CD4-positive, alpha-beta T cell treated with Interleukin-12 subunit alpha and Interleukin-12 subunit beta, for 1 hour (primary cell): Measurements from ENCODE around the gene COX4I2.
"Not testable (repeated sequence)": the region's sequence is repeated elsewhere in the genome, so short reads cannot be mapped to it uniquely, and the experiment has no call there.

Source experiments
- DNase-seq: peaks from one replicate; pipeline ENCODE4 v3.0.0-alpha.2; 2020

The COX4I2 gene

GRCh38 chr20:31637660-31638059 lies at the start of gene COX4I2:
Gene COX4I2, plus strand, starts transcription at chr20:31637912. Its CDS starts 1,106 bp downstream, at chr20:31639018.
- no peak for DNase-seq

- no peak for DNase-seq
Measured at GRCh38 chr20:31590717-31591225, 46.9 kb upstream of the COX4I2 start.

- no peak for DNase-seq
Measured at GRCh38 chr20:31593221-31594001, 44.3 kb upstream of the COX4I2 start.

GRCh38 chr20:31594002-31594557 lies 43.6 kb upstream of the COX4I2 start:
- DNase-seq = no peak

- DNase-seq = no peak
Measured at GRCh38 chr20:31594558-31595379, 42.9 kb upstream of the COX4I2 start.

GRCh38 chr20:31595380-31595653 lies 42.4 kb upstream of the COX4I2 start:
- DNase-seq = no peak

GRCh38 chr20:31595654-31596411 lies 41.9 kb upstream of the COX4I2 start:
- DNase-seq = no peak

GRCh38 chr20:31596412-31596715 lies 41.3 kb upstream of the COX4I2 start:
- not testable (repeated sequence) for DNase-seq

GRCh38 chr20:31596831-31597480 lies 40.8 kb upstream of the COX4I2 start:
- DNase-seq = no peak

- DNase-seq = no peak
Measured at GRCh38 chr20:31597481-31597855, 40.2 kb upstream of the COX4I2 start.

GRCh38 chr20:31602431-31602778 lies 35.3 kb upstream of the COX4I2 start:
- DNase-seq = no peak

GRCh38 chr20:31602779-31603441 lies 34.8 kb upstream of the COX4I2 start:
- peak; percentile 61 for DNase-seq

- DNase-seq = peak; percentile 87
Measured at GRCh38 chr20:31603822-31604566, 33.7 kb upstream of the COX4I2 start.

- DNase-seq = no peak
Measured at GRCh38 chr20:31604567-31605030, 33.1 kb upstream of the COX4I2 start.

GRCh38 chr20:31605031-31605901 lies 32.4 kb upstream of the COX4I2 start, which contains the start of gene ID1:
Gene ID1, plus strand, starts transcription at chr20:31605289. Its CDS starts 99 bp downstream, at chr20:31605388.
- peak; percentile 92 for DNase-seq

GRCh38 chr20:31605902-31606803 lies 31.6 kb upstream of the COX4I2 start:
- peak; percentile 8 for DNase-seq

- no peak for DNase-seq
Measured at GRCh38 chr20:31606804-31607639, 30.7 kb upstream of the COX4I2 start.

- DNase-seq = no peak
Measured at GRCh38 chr20:31607640-31608250, 30.0 kb upstream of the COX4I2 start.
